Measurements from ENCODE around the gene CFAP74.
"Not testable (repeated sequence)": the region's sequence is repeated elsewhere in the genome, so short reads cannot be mapped to it uniquely, and the experiment has no call there.

Gene CFAP74

GRCh38 chr1:1988061-1988945 lies 15.3 kb downstream of the CFAP74 start:
- DNase-seq (ENCODE audit: low read depth in 1 of 2, low spot score in 1 of 2) = no peak

DNA sequence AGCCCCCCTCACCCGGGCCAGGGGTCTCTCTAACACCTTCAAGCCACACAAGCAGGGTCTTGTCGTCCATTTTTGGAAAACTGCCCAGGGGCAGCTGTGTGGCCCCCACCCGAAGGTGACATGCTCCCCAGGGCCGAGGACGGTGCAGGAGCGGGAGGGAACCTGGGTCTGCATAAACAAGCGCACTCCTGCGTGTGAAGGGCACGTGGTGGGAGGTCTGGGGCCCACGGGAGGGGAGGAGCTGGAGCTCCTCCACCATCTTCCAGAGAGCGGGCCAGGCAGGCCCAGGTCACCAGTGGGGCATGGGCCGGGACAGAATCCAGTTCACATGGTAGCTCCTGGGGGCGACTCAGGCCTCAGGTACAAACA lies 16.5 kb downstream of the CFAP74 start:
- DNase-seq (ENCODE audit: low read depth in 1 of 2, low spot score in 1 of 2) = no peak

DNA sequence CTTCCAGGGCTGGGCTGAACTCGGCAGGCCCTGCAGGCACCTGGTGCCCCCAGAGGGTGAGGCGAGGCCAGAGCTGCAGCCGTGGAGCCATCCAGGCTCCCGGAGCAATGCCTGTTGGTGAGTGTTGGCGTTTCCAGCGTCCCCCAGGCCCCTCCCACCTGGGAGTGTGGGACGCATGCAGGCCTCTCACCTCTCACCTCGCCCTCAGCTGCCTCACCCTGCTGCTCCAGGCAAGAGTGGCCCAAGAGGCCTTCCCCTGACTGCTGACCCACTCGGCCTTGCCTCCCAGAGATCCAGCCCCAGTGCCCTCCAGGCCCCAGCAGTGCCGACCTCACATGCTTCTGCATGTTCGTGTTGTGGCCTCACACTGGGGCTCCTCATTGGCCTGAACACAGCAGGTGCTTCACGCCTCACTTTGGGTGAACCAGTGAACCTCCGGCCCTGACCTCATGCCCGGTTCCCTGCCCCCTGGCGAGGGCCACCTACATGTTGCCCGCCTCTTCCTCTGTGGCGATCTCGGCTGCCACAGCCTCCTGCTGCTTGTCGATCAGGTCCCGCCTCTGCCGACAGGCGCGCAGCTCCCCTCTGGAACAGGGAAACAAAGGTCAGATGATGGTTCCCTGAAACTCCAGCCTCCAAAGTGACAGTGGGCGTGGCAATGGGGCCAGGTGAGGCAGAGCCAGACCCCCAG lies 17.0 kb downstream of the CFAP74 start:
- DNase-seq (ENCODE audit: low read depth in 1 of 2, low spot score in 1 of 2) = no peak

DNA sequence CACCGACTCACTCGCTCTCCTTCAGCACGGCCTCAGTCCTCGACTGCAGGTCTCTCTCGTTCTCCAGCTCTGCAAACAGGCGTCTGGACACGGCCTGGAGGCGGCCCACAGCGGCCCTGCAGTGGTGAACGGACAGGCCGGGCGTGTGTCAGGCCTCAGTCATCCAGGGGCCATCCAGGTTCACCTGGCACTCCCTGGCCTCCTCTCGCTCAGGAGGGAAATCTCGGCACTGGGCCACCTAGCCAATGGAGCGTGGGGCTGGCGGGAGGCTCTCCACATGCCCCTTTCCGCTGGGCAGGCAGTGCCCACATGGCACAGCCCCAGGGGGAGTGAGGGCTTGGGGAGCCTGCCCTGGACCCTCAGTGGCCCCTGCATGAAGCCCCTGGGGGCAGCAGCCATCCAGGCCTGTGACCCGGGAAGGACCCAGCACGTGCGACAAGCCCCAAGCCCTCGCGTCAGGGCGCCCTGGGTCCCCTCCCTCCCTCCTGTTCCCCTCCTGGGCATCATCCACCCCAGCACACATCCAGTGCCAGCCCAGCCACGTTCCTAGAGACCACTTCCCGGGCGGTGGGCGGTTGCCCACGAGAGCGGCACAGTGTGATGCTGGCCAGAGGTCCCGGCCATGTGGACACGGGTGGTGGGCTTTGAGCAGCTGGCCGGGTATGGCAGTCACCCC lies 18.1 kb downstream of the CFAP74 start:
- no peak for DNase-seq (ENCODE audit: low read depth in 1 of 2, low spot score in 1 of 2)

GRCh38 chr1:1984560-1985070 lies 19.0 kb downstream of the CFAP74 start:
- no peak for DNase-seq (ENCODE audit: low read depth in 1 of 2, low spot score in 1 of 2)

DNA sequence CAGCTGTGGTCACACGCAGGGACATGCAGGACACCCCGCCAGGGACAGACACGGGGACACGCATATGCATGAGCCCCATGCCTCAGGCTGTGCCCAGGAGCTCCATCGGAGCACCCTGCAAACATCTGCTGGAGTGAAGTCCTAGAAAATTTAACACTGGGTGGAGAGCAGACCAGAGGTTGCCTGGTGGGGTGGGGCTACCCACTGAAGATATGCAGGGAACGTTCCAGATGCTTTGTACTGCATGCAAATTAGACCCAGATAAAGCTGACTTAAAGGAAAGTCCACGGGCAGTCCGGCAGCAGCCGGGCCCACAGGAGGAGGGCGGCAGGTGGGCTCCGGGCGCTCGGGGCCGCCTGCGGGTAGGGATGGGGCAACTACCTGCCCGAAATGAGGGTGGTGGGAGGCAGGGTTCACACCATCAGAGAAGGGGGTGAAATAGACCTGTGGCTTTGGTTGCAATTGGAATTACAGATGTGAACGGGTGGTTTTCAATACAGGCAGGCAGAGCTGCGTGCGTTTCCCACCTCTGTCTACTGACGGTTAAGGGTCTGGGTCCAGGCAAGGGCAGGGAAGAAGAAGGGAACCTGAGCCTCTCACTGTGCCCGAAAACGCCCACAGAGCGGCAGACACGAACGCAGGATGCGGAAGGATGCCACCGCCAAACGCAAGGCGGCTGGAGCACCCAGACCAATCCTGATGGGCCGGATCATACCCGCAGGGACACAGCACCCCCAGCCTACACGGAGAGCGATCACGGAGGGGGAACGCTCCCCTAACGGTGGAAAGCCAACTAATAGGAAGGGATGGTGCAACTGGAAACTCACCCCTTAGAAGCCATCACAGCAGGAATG lies 21.0 kb downstream of the CFAP74 start:
- no peak for DNase-seq (ENCODE audit: low read depth in 1 of 2, low spot score in 1 of 2)

GRCh38 chr1:1981631-1982327 lies 21.8 kb downstream of the CFAP74 start:
- not testable (repeated sequence) for DNase-seq (ENCODE audit: low read depth in 1 of 2, low spot score in 1 of 2)

DNA sequence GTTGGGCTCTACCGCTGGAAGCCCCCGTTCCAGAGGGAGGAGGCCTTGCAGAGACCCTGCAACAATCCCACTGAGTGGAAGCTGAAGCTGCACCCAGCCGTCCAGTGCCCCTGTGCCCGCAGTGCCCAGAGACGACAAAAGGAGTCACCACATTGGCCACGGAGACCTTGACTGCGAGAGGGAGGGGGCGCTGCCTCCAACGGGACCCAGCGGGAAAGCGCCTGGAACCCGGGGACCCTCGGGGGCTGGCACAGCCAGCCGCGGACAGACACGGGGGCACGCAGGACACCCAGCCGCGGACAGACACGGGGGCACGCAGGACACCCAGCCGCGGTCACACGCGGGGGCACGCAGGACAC lies 22.5 kb downstream of the CFAP74 start:
- no peak for DNase-seq (ENCODE audit: low read depth in 1 of 2, low spot score in 1 of 2)

DNA sequence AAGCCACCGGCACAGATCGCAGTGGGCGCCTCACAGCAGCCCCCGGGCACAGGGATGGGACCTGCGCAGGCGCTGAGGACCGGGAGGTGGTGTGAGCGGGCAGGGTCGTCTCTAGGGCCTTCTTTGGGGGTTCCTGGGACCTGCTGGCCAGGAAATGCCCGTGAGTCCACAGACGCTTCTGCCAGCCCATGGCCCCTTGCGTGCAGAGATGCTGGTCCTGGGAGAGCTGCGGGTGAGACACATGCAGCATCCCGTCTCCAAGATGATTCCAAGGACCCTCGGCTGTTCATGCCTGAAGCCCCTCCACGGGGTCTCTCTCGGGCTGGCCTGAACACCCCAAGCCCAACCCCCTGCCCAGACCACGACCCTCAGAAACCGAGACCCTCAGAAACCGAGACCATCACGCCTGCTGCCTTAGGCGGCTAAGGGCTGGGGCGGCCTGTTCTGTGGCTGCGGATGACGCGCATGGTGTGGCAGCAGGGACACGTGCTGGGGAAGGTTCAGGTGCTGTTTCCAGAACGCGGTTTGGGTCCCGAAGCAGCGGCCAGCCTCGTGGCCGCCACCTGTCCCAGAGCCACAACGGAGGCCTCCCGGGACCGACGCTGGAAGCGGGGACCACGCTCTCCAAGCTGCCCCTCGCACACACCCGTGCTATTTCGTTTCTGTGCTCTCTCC lies 23.0 kb downstream of the CFAP74 start:
- no peak for DNase-seq (ENCODE audit: low read depth in 1 of 2, low spot score in 1 of 2)

DNA sequence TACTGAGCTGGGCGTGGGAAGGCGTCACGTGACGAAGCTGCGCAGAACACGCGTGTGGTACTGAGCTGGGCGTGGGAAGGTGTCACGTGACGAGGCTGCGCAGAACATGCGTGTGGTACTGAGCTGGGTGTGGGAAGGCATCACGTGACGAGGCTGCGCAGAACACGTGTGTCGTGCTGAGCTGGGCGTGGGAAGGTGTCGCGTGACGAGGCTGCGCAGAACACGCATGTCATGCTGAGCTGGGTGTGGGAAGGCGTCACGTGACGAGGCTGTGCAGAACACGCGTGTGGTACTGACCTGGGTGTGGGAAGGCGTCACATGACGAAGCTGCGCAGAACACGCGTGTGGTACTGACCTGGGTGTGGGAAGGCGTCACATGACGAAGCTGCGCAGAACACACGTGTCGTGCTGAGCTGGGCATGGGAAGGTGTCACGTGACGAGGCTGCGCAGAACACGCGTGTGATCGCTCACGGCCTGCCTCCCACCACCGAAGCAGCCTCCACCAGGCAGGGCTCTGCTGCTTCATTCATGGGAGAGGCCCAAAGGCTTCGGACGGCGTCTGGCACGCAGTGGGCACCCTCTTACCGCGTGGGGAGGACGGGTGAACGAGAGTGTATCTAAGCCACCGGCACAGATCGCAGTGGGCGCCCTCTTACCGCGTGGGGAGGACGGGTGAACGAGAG lies 24.0 kb downstream of the CFAP74 start:
- DNase-seq (ENCODE audit: low read depth in 1 of 2, low spot score in 1 of 2) = no peak

DNA sequence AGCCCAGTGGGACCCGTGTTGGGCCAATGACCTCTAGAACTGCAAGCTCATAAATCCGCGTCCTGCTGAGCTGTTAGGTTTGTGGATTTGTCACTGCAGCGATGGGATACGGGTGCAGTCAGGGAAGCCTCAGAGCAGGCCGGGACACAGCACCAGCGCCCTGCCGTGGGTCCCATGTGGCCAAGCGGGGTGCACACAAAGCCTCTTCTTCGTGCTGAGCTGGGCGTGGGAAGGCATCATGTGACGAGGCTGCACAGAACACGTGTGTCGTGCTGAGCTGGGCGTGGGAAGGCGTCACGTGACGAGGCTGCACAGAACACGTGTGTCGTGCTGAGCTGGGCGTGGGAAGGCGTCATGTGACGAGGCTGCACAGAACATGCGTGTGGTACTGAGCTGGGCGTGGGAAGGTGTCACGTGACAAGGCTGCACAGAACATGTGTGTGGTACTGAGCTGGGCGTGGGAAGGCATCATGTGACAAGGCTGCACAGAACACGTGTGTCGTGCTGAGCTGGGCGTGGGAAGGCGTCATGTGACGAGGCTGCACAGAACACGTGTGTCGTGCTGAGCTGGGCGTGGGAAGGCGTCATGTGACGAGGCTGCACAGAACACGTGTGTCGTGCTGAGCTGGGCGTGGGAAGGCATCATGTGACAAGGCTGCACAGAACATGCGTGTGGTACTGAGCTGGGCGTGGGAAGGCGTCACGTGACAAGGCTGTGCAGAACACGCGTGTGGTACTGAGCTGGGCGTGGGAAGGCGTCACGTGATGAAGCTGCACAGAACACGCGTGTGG lies 24.7 kb downstream of the CFAP74 start:
- DNase-seq (ENCODE audit: low read depth in 1 of 2, low spot score in 1 of 2) = not testable (repeated sequence)

DNA sequence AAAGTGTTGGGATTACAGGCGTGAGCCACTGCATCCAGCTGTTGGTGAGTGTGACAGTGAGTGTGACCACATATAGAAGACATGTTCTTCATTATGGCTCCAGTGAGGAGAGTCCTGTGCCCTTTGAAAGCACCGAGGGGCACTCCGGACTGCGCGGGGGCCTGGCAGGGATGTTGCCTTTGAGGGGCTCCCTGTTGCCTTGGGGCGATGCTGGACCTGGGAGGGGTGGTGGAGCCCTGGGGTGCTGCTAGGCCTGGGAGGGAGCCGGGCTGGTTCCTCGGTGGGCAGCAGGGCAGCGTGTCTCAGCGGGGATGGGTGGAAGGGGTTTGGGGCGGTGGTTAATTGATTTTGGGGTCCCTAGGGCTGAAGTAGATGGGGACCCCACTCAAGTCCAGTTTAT lies 25.5 kb downstream of the CFAP74 start:
- DNase-seq (ENCODE audit: low read depth in 1 of 2, low spot score in 1 of 2) = no peak

DNA sequence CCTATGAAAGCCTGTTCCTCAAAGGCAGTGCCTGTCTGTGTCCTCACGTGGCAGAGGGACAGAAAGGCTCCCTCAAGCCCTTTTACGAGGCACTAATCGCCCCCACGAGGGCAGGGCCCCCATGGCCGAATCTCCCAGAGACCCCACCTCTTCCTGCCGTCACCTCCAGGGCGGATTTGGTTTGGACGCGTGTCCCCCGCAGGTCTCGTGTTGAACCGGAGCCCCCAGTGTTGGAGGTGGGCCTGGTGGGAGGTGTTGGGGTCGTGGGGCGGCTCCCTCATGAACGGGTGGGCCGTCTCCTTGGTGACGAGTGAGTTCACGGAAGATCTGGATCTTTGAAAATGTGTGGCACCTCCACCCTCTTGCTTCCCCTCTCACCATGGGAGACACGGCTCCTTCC lies 27.6 kb downstream of the CFAP74 start:
- DNase-seq (ENCODE audit: low read depth in 1 of 2, low spot score in 1 of 2) = no peak

GRCh38 chr1:1975535-1975934 lies 28.1 kb downstream of the CFAP74 start:
- no peak for DNase-seq (ENCODE audit: low read depth in 1 of 2, low spot score in 1 of 2)

DNA sequence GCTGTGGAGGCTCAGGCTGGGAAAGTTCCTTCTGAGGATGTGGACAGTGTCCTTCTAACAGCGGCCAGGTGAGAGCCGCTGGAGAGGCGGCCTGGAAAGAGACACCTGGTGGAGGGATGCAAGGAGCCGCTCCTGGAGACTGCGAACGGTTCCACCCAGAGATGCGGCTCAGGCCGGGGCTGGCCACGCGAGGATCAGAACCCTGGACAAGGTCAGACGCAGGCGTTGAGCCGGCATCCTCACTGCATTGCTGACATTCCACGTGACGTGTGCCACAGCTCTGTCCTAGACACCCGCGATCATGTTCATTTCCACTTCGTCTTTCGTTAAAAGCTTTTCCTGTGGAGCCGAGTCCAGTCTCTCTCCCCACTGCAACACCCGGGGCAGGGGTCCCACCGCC lies 28.8 kb downstream of the CFAP74 start:
- DNase-seq (ENCODE audit: low read depth in 1 of 2, low spot score in 1 of 2) = no peak

GRCh38 chr1:1973716-1974642 lies 29.6 kb downstream of the CFAP74 start:
- DNase-seq (ENCODE audit: low read depth in 1 of 2, low spot score in 1 of 2) = no peak

DNA sequence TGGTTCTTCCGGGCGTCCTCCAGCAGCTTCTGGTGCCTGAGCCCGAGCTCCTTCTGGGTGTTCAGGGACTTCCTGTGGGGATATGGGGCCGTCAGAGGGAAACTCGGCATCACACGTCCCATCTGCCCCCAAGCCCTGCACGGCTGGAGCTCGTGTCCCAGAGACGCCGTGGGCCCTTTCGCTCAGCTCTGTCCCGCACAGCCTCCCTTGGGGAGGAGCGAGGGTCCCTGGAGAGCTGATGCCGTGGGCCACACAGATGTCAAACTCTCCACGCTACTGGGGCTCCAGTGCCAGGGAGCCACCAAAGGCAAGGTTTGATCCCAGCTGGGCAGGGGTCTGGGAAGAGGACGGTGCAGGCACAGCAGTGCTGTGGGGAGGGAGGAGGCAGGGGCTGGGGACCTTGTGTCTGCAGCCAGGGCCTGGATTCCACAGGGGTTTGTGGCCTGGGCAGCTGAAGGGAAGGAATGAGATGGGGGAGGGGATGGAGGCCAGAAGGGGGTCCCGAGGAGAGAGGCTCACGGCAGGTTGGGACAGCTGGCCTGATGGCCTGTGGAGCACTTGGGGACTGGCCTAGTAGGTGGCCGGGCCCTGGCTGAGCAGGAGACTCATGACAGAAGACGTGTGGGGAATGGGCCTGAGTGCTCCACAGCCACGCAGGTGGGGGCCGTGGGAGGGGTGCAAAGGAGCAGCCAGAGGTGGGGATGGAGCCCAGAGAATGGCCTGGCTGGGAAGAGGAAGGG lies 30.4 kb downstream of the CFAP74 start:
- no peak for DNase-seq (ENCODE audit: low read depth in 1 of 2, low spot score in 1 of 2)

All from activated T-helper 1 cell treated with anti-CD3 and anti-CD28 coated beads, Interleukin-2, amount 50 U/mL, for 16 hours (primary cell).